HG03469 (cell line): ENCODE data around the gene PTDSS2.
"Not testable (repeated sequence)": the region's sequence is repeated elsewhere in the genome, so short reads cannot be mapped to it uniquely, and the experiment has no call there.

Experiments used
- ATAC-seq: cut with Tn5 transposase; IDR thresholded peaks from one replicate; pipeline ENCODE4 v1.9.1; 2021; ENCODE audit warnings: mild to moderate bottlenecking, moderate library complexity, moderate number of reproducible peaks; ENCODE audit not compliant: unreplicated experiment

The PTDSS2 gene

DNA sequence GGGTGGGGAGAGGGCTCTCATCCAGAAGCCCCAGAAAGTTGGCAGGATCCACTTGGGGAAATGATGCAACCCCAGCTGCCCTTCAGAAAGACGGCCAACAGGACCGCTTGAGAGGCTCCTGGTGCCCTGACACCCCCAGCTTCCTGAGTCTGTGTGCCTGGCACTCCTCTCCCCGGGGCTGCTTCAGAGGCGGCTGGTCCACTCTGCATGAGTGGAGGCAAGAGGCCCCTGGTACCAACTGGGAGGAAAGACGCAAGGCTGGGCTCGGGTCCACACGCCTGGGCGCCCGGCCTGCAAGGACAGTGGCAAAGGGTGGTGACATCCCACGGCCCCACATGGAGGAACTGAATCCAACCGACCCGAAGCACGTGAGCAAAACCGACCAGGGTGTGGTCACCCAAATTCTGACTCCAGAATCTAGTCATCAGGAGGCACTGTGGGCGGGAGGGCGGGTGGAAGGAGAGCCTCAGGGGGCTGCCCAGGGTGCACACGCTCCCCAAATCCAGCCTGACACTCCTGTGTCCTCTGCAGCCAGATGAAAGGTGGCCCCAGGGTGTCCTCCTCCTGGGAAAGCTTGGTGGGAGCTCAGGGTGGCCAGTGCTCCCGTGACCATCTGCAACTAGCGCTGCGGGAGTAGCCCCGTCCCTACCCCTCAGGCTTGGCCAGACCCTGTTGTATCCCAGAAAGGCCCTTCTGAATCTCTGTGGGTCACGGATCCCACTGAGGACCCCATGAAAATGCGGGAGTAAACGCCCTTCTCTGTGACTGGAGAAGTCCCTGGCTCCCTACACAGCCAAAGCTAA is 53.3 kb downstream of the PTDSS2 start:
- ATAC-seq, result no peak

DNA sequence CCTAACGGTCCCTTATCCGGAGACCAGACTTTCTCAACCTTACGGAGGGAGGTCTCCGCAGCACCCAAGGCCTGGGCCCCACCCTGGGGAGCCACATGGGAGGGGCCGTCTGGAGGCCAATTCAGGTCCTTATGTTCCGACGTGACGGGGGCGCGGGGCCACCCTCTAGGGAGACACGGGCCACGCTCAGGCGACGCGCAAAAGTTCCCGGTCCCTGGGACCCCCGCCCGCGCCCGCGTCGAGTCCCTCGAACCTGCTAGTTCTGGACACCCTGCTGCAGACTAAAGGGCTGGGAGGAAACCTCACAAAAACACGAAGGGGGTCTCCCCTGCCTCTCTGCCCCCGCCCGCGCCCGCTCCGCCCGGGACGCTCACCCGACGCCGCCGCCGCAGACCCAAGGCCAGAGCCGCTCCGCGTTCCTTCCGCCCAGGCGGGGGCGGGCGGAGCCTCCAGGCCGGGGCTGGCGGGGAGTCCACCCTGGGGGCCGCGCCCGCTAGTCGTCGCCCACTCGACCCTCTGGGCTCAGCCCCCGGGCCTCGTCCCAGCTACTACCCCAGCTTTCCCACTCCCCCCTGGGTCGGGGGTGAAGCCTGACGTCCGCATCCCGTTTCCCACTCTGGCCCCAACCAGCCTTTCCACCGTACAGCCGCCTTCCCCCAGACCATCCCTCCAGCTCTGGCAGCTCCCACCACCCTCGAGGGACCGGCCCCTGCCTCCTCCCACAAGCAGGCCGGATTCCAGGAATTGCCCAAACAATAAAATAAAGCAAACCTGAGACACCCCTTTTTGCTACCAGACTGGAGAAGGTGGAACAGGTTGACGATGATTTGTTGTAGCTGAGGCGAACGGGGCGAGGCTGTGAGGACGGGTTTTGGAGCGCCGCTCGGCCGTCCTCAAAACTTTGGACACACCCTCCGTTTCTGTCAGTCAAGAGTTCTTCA is 54.2 kb downstream of the PTDSS2 start:
- ATAC-seq, result no peak

DNA sequence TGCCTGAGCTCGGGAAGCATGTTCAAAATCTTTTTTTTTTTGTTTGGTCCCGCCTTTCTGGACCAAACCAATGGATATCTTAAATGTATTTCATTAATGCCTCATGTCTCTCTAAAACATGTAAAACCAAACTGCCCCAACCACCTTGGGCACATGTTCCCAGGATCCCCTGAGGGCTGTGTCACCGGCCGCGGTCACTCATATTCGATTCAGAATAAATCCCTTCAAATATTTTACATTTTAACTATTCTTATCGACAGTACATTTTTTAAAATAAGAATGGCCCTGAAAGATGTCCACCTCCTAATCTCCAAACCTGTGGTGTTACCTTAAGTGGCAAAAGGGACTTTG is 54.9 kb downstream of the PTDSS2 start:
- ATAC-seq, result no peak

DNA sequence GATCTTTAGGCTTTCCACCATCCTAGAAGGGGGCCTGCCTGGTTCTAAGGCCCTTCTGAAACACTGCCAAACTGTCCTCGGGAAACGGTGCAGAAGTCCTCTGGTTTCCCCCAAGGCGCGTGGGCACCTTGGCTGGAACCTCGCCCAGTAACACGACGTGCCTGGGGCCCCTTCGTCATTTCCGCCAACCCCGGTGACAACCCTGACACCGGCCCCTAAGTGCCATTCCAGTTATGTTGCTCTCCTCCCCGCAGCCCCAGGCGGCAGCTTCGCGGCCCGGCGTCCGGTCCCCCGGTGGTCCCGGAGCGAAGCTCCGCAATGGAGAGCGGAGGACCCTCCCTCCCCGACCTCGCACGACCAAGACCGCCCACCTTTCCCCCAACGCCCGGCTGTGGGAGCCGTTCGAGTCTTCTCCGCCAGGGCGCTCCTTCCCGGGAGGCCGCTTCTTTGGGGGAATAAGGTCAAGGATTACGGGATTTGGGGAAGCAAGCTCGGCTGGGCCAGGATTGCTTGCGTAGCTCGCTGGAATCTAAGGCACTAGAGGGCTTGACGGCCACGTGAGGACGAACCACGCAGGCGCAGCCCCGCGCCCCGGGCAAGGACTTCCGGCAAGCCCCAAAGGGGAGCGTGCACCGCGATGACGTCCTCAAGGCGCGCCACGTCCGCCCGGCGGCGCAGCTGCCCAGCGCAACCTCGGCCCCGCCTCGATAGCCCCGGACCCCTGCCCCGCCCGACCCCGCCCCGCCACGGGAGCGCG is 56.3 kb downstream of the PTDSS2 start:
- peak; percentile 61 for ATAC-seq

DNA sequence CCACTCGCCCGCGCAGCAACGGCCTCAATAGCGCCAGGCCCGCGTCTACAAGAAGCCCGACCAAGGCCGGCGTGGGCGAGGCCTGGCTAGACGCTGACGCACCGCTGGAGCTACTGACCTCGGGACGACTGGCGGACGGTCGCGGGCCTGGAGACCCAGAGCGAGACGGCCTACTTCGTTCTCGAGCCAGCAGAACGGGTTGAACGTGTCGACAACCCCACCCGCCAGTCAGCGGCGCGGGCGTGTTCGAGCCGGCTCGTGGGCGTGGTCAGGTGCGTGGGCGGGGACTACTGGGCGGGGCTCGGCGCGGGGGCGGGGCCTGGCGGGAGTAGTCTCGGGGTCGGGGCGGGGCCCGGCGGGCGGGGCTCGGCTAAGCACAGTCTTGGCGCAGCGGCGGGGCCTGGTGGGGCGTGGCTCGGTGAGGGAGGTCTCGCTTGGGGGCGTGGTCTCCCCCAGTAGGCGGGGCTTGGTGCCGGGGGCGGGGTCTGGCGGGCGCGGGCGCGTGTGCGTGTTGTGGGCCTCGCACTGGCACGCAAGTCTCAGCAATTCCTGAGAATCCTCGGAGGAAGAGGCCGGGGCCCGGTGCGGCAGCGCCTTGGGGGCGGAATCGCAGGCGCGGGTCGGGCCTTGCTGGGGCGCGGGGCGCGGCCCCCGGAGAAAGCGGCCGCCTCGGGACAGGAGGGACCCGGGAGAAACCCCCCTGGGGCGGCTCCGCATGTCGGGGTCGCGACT is 57.1 kb downstream of the PTDSS2 start, which contains the start of gene RNH1:
Gene RNH1 (minus strand): TSS at position 248 of the 732 bp plus-strand sequence. CDS start 5,080 bp downstream, outside the sequence.
- ATAC-seq, result peak; percentile 24

DNA sequence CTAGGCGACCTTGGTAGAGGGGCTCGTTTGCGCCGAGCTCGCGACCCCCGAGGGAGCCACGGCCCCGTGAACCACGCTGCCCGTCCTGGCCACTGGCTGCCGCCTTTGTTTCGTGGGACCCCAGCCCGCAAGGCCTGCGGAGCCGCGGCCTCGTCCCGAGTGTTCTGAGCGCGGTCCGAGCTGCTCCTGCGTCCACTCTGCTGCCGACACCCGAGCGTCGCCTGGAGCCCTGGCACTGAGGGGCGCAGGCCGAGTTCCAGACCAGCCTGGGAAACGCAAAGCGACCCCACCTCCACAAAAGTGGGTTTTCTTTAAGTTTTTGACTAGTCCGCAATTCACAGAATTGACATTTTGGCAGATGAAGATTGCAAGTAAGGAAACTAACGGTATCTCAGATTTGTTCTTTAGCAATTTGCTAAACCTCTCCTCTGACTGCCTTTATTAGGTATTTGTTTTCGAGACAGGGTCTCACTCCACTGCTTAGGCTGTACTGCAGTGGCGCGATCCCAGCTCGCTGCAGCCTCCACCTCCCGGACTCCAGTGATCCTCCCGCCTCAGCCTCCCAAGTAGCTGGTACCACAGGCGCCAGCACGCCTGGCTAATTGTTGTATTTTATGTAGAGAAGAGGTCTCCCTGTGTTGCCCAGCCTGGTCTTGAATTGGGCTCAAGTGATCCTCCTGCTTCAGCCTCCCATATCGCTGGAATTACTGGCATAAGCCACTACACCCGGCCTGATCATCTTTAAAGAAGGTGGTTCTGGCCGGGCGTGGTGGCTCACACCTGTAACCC is 57.8 kb downstream of the PTDSS2 start:
- ATAC-seq, result no peak

DNA sequence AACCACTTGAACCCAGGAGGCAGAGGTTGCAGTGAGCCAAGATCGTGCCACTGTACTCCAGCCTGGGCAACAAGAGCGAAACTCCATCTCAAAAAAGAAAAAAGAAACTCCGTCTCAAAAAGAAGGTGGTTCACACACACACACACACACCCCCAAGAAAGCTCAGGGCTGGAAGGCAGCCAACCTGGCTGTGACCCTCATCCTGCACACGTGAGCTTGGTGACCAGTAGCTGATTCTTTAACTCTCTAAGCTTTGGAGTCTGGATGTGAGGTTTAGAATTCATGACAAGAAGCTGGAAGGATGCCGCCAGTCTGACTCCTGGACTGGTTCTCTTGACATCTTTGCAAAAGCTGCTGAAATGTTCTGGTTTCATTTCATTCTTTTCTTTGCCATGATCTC is 58.9 kb downstream of the PTDSS2 start:
- no peak for ATAC-seq

DNA sequence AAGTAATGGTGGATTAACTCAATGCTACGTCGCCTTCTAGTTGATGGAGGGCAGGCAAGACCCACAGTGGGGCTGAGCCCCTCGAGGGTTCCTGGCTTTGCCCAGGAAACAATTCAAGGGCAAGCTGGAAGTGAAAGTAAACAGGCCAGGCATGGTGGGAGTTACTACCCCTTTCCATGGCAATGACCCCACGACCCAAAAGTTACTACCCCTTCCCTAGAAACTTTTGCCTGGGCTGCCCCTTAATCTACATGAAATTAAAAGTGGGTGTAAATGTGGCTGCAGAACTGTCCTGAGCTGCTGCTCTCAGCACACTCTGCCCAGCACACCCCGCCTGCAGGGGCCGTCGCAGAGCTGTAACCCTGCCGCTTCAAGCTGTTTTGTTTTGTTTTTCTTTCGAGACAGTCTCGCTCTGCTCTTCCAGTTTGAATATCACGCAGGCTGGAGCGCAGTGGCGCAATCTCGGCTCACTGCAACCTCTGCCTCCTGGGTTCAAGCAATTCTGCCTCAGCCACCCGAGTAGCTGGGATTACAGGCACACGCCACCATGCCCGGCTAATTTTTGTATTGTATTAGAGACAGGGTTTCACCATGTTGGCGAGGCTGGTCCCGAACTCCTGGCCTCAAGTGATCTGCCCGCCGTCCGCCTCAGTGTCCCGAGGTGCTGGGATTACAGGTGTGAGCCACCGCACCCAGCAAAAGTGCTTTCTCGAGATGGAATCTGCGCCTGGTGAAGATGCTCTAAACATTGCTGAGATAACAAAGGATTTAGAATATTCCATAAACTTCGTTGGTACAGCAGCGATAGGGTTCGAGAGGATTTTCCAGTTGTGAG is 62.9 kb downstream of the PTDSS2 start:
- no peak for ATAC-seq

DNA sequence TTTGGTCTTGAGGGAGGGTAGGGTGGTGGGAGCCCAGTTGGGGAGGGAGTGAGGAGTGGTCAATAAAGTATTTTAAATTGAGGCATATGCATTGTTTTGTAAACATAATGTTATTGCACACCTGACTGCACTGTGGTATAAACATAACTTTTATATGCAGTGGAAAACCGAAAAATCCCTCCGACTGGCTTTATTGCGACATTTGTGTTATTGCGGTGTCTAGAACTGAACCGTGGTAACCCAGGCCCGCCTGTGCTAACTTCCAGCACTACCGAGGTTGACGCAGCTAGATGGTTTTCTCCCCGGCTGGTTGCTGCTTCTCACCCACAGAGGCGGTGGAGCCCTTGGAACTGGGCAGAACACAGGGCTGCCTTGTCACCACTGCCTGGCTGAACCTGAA is 64.5 kb downstream of the PTDSS2 start:
- ATAC-seq, result no peak

DNA sequence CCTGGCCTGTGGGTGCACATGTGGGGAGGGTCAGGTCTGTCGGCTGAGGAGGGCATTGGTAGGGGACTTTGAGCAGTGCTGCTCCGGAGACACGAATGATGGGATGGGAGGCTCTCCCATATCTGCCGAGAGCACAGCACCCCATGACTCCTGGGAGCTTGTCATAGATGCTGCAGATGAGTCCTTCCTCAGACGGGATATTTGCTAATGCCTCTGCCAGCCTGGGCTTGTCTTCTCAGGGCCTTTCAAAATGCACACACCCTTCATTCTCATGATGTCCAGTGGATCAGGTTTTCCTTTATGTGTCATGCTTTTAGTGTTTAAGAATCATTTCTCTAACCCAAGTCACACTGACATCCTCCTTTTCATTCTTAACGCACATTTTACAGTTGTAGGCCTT is 65.1 kb downstream of the PTDSS2 start:
- ATAC-seq, result no peak

DNA sequence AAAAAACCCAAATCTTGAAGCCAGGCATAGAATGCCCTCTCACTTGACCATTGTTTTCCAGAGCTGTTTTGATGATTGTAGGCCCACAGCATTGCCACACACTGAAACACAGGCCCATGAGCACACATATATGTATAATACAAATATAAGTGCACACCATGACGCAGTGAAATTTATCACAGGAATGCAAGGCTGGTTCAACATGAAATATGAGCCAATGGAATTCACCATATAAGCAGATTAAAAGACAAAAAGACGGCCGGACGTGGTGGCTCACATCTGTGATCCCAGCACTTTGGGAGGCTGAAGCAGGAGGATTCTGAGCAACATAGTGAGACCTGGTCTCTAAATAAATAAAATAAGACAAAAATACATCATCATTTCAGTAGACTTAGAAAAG is 66.3 kb downstream of the PTDSS2 start:
- no peak for ATAC-seq

DNA sequence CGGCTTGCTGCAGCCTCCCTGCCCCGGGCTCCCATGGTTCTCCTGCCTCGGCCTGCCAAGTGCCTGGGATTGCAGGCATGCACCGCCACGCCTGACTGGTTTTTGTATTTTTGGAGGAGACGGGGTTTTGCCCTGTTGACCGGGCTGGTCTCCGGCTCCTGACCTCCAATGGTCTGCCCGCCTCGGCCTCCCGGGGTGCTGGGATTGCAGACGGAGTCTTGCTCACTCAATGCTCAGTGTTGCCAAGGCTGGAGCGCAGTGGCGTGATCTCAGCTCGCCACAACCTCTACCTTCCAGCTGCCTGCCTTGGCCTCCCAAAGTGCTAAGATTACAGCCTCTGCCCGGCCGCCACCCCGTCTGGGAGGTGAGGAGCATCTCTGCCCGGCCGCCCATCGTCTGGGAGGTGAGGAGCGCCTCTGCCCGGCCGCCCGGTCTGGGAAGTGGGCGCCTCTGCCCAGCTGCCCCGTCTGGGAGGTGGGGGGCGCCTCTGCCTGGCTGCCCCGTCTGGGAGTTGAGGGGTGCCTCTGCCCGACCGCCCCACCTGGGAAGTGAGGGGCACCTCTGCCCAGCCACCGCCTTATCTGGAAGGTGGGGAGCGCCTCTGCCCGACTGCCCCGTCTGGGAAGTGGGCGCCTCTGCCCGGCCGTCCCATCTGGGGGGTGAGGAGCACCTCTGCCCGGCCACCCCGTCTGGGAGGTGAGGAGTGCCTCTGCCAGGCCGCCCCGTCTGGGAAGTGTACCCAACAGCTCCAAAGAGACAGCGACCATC is 67.0 kb downstream of the PTDSS2 start:
- ATAC-seq, result not testable (repeated sequence)

DNA sequence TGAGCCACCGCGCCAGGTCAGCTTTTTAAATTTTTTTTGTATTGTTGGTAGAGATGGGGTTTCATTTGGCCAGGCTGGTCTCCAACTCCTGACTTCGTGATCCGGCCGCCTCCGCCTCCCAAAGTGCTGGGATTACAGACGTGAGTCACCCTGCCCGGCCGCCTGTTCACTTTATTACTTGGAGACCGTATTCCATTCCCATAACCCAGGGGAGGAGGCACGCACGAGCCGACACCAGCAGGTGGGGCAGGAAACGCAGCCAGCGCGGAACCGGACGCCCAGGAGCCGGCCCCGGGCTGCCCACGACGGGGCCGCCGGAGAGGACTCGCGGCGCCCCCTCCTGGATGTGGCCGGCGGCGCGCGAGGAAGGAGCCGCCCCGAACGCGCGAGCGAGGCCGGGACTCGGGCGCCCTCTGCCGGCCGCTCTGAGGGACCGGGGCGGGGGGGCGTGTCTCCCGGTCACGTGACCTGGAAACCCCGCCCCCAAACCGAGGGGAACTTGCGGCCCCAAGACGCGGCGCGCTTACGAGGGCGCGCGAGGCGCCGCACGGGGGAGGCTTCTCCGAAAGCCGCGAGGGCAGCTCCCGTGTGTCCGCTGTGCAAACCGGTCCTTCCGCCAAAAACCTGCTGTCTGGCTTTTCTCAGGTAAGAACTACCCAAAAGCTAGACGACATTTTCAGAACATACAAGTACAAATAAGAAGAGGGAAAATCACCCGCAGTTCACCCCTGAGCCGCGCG is 68.6 kb downstream of the PTDSS2 start:
- no peak for ATAC-seq

DNA sequence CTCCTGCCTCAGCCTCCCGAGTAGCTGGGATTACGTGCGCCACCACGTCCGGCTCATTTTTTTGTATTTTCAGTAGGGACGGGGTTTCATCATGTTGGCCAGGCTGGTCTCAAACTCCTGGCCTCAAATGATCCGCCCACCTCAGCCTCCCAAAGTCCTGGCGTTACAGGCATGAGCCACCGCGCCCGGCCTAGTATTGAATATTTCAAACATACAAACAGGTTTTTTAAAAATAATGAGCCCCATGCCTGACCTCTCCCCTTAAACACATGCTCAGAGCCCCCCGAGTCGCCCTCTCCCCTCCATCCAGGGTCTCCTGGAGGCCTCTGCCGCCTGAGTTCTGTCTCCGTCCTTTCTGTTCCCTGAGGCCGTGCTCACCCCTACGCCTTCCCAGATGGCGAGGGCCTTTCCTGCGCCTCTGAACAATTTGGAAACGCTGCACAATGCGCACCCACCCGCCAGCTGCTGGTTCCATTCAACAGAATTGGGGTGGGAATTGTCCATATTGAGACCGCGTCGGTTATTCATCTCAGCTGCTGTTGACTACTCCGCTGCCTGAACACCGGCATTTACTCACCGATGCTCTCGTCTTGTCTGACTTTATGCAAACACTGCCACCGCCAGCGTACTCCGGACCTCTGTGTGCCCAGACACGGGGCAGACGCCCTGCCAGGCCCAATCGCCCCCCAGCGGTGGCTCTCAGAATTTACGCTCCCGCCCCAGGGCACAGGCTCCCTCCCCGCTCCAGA is 70.5 kb downstream of the PTDSS2 start:
- ATAC-seq, result no peak

DNA sequence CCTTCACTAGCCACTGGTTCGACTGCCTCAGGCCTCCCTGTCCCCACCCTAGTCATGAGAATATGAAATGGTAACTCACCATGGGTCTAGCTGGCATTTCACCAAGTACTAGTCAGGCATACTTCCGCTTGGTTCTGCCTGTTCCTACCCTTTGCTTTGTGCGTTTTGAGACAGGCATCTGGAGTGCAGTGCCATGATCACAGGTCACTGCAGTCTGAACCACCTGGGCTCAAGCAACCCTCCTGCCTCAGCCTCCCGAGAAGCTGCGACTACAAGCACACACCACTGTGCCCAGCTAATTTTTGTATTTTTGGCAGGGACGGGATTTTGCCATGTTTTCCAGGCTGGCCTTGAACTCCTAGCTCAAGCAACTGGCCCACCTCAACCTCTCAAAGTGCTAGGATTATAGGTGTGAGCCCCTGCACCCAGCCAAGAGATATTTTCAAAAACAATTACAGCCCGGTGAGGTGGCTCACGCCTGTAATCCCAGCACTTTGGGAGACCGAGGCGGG is 71.2 kb downstream of the PTDSS2 start:
- no peak for ATAC-seq

DNA sequence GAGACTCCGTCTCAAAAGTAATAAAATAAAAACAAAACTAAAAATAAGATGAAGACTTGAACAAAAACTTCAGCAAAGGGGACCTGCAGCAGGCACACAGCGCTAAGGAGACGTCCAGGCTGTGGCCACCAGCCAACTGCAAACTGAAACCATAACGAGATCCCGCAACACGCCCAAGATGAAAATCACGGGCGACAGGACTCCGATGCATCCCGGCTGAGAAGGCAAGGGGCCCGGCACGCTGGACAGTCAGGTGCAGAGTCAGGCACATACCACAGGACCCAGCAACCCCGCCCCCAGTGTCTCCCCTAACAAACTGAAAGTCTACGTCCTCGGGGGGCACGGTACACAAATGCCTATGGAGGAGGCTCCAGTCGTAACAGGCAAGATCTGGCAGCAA is 76.1 kb downstream of the PTDSS2 start:
- ATAC-seq, result no peak
